Testis (tissue), 2 donors: Measurements from ENCODE around the gene NLGN2.

Source experiments
- POLR2A ChIP-seq: fragments of 450-650 bp; IDR thresholded peaks from one replicate; pipeline ENCODE4 v1.6.1; 2017; ENCODE audit warnings: antibody characterized with exemption, mild to moderate bottlenecking, moderate library complexity
- TF ChIP-seq, protein P1 (sequence below), 3 experiments: fragments of 450-650 bp in 2 of 3; fragments of 200-600 bp in 1 of 3; sonication (generic) in 1 of 3; IDR thresholded peaks; one replicate each; pipeline ENCODE4 v1.5.1; 2016 to 2019; ENCODE audit warnings: antibody characterized with exemption in 3 of 3, mild to moderate bottlenecking in 2 of 3, moderate library complexity in 1 of 3

DNA sequence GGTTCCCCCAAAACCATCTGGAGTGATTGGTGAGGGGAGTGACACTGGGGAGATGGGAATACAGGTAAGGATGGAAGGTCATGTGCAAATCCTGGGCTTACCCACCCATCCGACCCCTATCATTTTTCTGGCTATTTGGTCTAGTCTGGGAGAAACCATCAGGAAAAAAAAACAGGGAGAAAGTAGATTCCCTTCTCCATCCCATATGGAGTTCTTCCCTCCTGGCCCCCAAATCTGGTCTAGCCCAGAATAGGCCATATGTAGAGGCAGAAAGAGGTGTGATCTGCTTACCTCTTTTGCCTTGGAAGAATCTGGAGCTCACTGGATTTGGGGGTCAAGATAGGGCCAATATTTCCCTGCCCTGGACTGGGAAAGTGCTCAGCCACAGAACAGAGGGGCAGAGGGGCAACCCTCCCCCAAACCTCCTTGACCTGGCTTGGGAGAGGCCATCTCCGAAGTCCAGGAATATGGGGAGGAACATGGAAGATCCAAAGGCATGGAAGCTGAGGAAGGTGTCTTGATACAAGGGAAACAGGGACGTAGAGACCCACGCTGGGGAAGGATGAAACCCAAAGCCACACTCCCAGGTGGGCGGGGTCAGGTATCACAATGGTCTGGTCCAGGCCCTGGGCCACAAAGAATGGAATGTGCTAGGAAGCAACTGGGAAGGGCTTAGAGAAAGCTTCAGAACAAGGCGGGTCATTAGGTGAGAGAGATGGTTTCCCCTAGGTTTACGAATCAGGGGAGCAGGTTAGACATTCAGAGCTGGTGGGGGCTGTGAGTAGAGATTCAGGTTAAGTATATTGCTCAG, 53.4 kb downstream of the NLGN2 start:
- TF ChIP-seq, protein P1, sequence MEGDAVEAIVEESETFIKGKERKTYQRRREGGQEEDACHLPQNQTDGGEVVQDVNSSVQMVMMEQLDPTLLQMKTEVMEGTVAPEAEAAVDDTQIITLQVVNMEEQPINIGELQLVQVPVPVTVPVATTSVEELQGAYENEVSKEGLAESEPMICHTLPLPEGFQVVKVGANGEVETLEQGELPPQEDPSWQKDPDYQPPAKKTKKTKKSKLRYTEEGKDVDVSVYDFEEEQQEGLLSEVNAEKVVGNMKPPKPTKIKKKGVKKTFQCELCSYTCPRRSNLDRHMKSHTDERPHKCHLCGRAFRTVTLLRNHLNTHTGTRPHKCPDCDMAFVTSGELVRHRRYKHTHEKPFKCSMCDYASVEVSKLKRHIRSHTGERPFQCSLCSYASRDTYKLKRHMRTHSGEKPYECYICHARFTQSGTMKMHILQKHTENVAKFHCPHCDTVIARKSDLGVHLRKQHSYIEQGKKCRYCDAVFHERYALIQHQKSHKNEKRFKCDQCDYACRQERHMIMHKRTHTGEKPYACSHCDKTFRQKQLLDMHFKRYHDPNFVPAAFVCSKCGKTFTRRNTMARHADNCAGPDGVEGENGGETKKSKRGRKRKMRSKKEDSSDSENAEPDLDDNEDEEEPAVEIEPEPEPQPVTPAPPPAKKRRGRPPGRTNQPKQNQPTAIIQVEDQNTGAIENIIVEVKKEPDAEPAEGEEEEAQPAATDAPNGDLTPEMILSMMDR (IDR thresholded peaks at IDR 0.05), result no peak
- TF ChIP-seq POLR2A, result no peak
